ENCODE results near the gene GPX6. TPM values are rescaled to one million over a fixed set of nuclear protein-coding genes. Genes with fewer than 3 reads are reported as not detected.

Gene GPX6
- total RNA-seq, 1 donor from 2014 or later, result not detected

DNA sequence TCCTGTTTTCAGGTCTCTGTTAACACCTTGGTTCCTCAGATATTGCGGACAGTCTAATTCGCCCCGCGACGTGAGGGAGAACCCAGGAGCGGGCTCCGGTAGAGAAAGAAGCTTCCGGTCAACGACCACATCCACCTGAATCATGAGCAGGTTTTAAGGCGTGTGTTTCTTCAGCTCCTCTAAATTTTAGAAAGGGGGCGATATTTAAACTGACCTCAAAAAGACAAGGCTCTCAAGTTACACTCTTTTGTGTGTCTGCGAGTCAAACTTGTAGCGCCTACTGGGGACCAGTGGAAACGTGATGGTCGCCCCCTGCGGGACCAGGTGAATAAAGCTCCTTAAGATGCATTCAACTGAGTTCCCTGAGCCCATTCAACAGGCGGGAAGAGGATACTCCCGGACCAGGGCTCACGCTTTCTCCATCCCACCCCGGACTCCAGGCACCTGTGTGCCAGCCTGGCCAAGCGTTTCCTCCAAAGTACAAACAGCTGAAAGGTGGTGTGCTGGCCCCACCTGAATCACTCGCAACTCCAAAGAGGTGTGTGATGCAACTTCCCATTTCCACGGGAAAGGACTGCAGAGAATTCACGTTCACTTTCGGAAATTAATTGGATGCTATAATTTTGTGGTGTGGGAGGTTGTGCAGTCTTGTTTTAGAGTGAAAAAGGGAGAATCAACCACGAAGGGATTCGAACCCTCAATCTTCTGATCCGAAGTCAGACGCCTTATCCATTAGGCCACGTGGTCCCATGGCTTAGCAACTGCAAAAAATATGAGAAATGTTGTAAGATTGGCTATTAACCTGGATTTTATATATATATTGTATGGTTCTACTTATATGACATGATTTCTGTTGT lies 27.1 kb upstream of the GPX6 start:
- TF ChIP-seq, protein P1, sequence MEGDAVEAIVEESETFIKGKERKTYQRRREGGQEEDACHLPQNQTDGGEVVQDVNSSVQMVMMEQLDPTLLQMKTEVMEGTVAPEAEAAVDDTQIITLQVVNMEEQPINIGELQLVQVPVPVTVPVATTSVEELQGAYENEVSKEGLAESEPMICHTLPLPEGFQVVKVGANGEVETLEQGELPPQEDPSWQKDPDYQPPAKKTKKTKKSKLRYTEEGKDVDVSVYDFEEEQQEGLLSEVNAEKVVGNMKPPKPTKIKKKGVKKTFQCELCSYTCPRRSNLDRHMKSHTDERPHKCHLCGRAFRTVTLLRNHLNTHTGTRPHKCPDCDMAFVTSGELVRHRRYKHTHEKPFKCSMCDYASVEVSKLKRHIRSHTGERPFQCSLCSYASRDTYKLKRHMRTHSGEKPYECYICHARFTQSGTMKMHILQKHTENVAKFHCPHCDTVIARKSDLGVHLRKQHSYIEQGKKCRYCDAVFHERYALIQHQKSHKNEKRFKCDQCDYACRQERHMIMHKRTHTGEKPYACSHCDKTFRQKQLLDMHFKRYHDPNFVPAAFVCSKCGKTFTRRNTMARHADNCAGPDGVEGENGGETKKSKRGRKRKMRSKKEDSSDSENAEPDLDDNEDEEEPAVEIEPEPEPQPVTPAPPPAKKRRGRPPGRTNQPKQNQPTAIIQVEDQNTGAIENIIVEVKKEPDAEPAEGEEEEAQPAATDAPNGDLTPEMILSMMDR (IDR thresholded peaks at IDR 0.05; ENCODE audit: unreplicated experiment), result peak; percentile 66
- H3K4me3 Mint-ChIP-seq, result peak overlapping the region; percentile 84
- peak; percentile 55 to 82 for DNase-seq (ENCODE audit: low spot score in 2 of 2, unreplicated experiment in 2 of 2)
- peaks cover 10% of the 10 kb centered on the region for H3K27me3 Mint-ChIP-seq (ENCODE audit: low read depth)
- peak overlapping the region; percentile 96 for H3K27ac Mint-ChIP-seq
- peaks cover 6% of the 10 kb centered on the region for H3K9me3 Mint-ChIP-seq
- no peaks in the 10 kb centered on the region for H3K36me3 Mint-ChIP-seq
- H3K4me1 Mint-ChIP-seq, result peaks cover 29% of the 10 kb centered on the region

DNA sequence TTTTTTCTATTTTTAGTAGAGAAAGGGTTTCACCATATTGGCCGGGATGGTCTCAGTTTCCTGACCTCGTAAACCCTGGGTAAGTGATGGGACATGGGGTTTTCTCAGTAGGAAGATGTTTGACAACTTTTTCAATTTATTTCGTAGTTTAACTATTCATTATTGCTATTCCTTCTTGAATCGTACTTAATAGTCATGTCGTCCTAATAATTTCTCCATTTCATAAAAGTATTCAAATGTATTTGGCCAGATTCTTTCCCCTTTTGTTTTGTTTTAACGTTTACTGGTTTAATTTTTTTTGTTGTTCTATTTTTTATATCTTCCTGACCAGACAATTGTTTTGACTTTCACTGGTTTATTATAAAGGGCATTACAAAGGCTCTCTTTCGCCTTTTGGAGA lies 26.4 kb upstream of the GPX6 start:
- Mint-ChIP-seq H3K4me1 (peaks cover 33% of the 10 kb centered on the region), H3K9me3 (peaks cover 6% of the 10 kb centered on the region), H3K27me3 (ENCODE audit: low read depth) (peaks cover 5% of the 10 kb centered on the region), H3K4me3 (peak overlapping the region; percentile 84), H3K27ac (peak overlapping the region; percentile 96), H3K36me3 (no peaks in the 10 kb centered on the region)
- TF ChIP-seq, protein P1 (IDR thresholded peaks at IDR 0.05; ENCODE audit: unreplicated experiment), result no peak
- DNase-seq (ENCODE audit: low spot score in 2 of 2, unreplicated experiment in 2 of 2), result no peak

- Mint-ChIP-seq H3K4me1 (peaks cover 24% of the 10 kb centered on the region), H3K9me3 (peaks cover 6% of the 10 kb centered on the region), H3K36me3 (no peaks in the 10 kb centered on the region), H3K4me3 (peak overlapping the region; percentile 85), H3K27ac (peak overlapping the region; percentile 97), H3K27me3 (ENCODE audit: low read depth) (no peaks in the 10 kb centered on the region)
- TF ChIP-seq, protein P1 (IDR thresholded peaks at IDR 0.05; ENCODE audit: unreplicated experiment), result no peak
- peak in 1 of 2 experiments; percentile 51 for DNase-seq (ENCODE audit: low spot score in 2 of 2, unreplicated experiment in 2 of 2)
Observed at GRCh38 chr6:28537509-28538140, 22.0 kb upstream of the GPX6 start.

GRCh38 chr6:28537065-28537464 lies 21.5 kb upstream of the GPX6 start:
- peak in 1 of 2 experiments; percentile 52 for DNase-seq (ENCODE audit: low spot score in 2 of 2, unreplicated experiment in 2 of 2)
- H3K27ac Mint-ChIP-seq, result peak overlapping the region; percentile 97
- TF ChIP-seq, protein P1 (IDR thresholded peaks at IDR 0.05; ENCODE audit: unreplicated experiment), result no peak
- no peaks in the 10 kb centered on the region for H3K36me3 Mint-ChIP-seq
- no peaks in the 10 kb centered on the region for H3K27me3 Mint-ChIP-seq (ENCODE audit: low read depth)
- H3K9me3 Mint-ChIP-seq, result peaks cover 6% of the 10 kb centered on the region
- H3K4me1 Mint-ChIP-seq, result peaks cover 20% of the 10 kb centered on the region
- peak overlapping the region; percentile 85 for H3K4me3 Mint-ChIP-seq

- H3K27ac Mint-ChIP-seq, result no peak overlapping the region
- peaks cover 25% of the 10 kb centered on the region for H3K4me1 Mint-ChIP-seq
- no peaks in the 10 kb centered on the region for H3K27me3 Mint-ChIP-seq (ENCODE audit: low read depth)
- H3K9me3 Mint-ChIP-seq, result no peaks in the 10 kb centered on the region
- TF ChIP-seq, protein P1 (IDR thresholded peaks at IDR 0.05; ENCODE audit: unreplicated experiment), result no peak
- DNase-seq (ENCODE audit: low spot score in 2 of 2, unreplicated experiment in 2 of 2), result no peak
- no peak overlapping the region for H3K4me3 Mint-ChIP-seq
- H3K36me3 Mint-ChIP-seq, result no peaks in the 10 kb centered on the region
Observed at GRCh38 chr6:28534875-28535274, 19.3 kb upstream of the GPX6 start.
